ENCODE measurements around the gene PIK3R5.

Gene PIK3R5

DNA sequence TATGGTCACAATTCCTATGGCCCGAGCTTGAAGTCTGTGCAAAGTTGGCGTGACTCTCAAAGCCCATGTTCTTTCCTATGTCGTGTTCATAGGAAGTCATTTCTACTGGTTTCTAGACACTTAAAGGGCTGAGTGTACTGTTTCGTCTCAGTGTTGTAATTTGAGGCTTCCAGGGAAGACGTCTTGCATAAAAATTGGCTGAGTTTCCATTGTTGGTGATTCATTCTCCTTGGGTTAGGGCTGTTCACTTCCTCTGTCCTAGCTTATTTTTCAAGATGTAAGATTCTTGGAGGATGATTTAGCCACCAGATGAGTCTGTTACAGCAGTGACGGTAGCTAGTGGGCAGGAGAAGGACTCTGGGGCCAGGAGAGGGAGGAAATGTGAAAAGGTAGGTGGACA, 43.1 kb downstream of the PIK3R5 start:
- DNase-seq: no peak

- no peak for DNase-seq
These were observed 44.4 kb downstream of the PIK3R5 start for GRCh38 chr17:8921147-8921546.

GRCh38 chr17:8918807-8919465, 46.6 kb downstream of the PIK3R5 start:
- DNase-seq: no peak

GRCh38 chr17:8916466-8916865, 49.0 kb downstream of the PIK3R5 start:
- DNase-seq: no peak

GRCh38 chr17:8914554-8914953, 51.0 kb downstream of the PIK3R5 start:
- DNase-seq: no peak

DNA sequence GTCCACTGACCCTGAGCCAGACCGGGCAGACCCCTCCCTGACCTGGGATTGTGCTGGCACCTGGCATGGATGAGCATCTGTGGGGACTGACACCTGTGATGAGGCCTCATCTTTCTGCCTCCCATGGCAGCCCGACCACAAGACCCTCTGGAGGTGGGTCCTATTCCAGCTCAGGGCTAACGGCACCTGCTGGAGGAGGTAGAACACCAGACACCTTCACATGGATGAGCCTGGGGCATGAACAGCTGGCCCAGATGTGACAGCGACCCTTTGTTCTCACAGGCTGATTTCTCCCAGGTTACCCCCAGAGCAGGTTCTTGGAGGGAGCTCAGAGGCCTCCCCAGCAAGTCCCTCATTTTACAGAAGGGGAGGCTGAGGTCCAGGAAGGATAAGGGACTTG, 51.6 kb downstream of the PIK3R5 start:
- no peak for DNase-seq

DNA sequence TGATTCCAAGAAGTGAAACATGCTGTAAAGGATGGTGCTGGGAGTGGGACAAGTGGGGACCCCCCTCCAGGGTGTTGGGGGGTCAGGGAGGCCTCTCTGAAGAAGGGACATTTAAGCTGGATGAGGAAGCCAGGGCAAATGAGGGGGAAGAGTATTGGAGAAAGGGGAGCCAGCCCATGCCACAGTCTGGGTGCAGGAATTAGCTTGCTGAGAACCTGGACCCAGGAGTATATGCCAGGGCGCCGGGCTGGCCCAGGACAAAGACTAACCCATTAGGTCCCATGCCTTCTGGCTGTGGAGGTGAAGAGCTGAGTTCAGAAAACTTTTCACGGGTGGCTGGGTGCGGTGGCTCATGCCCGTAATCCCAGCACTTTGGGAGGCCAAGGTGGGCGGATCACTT, 52.4 kb downstream of the PIK3R5 start:
- no peak for DNase-seq

GRCh38 chr17:8912084-8912981, 53.2 kb downstream of the PIK3R5 start:
- no peak for DNase-seq

DNA sequence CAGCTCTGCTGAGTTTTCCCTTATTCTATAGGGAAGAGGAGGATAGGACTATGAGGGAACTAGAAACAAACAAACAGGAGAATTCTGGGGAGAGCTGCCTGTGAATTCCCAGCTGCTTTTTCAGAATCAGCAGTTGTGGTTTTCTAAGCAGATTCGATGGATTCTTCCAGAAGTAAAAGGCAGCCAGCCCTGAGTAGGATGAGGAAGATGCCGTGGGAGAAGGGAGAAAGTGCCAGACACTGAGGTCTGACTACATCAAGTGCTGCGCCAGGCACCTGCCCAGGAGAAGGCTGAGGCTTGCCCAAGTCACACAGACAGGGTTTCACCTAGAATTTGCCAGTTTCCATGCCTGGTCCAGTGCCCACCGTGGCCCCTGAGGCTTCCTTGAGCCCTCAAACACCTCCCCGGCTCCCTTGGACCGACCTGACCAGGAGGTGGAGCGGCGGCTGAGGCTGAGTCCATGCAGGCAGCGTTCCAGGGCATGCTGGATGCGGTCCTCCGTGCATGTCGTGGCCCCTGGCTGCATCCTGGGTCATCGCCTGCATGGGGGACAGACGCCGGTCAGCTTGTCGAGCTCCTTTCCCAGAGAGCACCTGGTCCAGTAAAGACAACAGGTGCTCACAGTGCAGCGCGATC, 54.4 kb downstream of the PIK3R5 start:
- DNase-seq: no peak

DNA sequence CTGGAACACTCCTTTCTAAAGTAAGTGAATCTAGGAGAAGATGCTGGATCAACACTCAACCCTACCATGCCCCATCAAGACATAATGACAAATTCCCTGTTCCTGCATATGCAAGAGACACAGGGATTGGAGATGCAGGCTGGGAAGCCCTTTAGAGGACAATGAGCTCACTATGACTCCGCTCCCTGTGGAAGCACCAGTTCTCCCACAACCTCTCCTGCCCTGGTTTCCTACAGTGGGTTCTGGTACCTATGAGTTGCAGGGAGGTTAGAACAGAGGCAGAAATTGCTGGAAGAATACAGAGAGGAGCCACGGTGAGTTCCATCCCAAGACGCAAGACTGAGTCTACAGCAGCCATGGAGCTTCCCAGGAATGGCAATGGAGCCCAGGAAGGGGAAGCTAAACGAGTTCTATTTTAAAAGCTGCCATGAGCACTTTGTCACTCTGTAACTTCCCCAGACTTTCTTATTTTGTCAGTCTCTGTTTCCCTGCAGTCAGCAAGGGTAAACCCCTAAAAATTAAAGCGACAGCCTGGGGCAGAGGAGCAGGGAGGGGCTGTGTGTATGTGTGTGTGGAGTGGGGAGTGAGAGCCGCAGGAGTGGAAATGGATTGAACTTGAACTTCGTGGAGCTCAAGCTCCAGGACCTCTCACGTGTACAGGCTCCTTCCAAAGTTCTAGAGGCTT, 55.8 kb downstream of the PIK3R5 start:
- no peak for DNase-seq

DNA sequence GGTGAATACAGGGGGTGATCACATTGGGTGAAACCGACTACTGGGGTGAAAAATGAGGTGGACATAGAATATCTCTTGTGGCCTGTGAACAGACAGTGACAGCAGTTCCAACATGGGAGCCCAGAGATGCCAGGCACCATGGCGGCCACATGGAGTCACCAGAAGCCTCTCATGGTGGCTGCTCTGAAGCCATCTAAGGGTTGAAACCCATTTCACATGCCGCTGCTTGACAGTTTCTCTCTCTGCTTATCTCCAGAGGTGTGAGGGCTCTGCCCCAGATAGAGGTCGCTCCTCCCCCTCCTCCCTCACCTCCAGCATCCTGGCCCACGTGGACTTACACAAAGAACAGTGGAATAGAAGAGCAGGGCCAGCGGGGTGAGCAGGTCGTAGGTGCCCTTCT, 60.2 kb downstream of the PIK3R5 start:
- no peak for DNase-seq

DNA sequence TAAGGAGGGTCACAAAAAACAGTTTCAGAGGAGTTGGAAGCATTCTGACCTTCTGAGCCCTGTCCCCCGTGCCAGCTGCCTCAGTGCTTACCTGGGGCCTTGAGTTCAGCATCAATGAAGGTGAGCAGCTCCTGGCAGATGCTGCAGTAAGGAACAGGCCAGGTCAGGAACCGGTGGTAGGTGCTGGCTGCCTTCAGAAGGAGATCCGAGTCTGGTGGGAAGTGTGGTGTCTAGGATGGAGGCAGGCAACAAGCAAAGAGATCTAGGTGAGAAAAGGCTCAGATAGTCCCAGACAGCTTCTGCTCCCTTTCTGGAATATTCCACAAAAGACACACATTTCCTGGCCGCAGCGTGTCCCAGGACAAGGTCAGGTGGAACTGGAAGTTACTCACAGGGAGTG, 60.8 kb downstream of the PIK3R5 start:
- no peak for DNase-seq

DNA sequence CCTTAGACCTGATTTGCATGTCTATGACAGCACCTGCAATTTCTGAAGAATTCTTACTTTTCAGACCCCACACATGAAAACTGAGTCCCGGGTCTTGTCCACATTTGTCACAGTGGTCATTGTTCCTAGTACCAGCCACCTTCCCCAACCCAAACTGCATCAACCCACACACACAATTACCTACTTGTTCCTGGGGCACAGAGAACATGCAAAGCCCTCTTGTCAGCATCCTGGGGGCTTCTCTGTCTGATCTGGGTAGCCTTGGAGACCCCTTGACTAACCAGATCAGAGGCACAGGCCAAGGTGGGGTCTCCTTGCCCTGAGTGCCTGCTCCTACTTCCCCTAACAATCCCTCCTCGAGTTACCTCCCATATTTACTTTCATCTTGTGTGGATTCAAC, 61.3 kb downstream of the PIK3R5 start:
- no peak for DNase-seq

DNA sequence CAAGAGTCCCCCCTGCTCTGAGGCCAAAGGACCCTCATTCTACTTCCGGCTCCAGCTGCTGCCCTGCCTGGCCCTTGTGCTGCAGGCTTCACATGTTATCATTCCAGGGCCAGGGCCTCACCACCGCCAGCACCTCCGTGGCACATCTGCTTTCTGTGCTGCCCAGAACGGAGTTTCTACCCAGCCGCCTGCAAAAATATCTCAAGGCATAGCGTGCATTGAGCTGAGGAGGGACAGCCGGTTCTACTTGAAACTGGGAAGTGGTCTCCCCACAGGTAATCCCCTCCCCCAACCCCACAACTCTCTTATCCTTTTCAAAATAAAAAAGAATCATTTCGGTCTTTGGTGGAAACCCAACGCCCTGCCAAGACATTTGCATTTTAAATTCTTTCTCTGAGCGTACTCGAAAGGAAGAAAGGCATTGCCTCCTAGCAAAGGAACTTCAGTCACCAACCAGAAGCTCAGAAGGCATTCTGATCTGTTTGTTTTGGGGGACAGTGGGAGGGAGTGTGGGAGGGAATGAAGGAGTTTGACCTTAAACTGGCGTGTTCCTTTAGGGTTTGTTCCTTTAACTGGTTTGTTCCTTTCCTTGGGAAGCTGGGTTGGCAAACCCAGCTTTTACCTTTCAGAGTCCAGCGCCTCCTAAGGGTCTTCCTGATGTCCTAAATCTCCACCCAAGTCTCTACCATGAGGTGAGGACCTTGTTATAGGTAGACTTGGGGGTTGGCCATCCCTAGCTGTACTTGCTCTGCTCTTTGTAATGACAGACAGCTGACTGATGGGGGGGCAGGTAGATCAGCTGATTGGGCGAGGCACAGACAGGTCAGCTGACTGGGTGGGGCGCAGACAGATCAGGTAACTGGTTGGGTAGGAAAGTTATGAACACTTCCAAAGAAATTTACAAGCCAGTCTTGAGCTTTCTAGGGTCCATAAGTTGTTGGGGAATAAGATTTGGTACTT, 64.6 kb downstream of the PIK3R5 start:
- DNase-seq: peak; percentile 34

GRCh38 chr17:8900207-8900606, 65.3 kb downstream of the PIK3R5 start:
- no peak for DNase-seq

- no peak for DNase-seq
These were observed 66.9 kb downstream of the PIK3R5 start for GRCh38 chr17:8898636-8899035.

GRCh38 chr17:8898126-8898525, 67.4 kb downstream of the PIK3R5 start:
- DNase-seq: no peak

DNA sequence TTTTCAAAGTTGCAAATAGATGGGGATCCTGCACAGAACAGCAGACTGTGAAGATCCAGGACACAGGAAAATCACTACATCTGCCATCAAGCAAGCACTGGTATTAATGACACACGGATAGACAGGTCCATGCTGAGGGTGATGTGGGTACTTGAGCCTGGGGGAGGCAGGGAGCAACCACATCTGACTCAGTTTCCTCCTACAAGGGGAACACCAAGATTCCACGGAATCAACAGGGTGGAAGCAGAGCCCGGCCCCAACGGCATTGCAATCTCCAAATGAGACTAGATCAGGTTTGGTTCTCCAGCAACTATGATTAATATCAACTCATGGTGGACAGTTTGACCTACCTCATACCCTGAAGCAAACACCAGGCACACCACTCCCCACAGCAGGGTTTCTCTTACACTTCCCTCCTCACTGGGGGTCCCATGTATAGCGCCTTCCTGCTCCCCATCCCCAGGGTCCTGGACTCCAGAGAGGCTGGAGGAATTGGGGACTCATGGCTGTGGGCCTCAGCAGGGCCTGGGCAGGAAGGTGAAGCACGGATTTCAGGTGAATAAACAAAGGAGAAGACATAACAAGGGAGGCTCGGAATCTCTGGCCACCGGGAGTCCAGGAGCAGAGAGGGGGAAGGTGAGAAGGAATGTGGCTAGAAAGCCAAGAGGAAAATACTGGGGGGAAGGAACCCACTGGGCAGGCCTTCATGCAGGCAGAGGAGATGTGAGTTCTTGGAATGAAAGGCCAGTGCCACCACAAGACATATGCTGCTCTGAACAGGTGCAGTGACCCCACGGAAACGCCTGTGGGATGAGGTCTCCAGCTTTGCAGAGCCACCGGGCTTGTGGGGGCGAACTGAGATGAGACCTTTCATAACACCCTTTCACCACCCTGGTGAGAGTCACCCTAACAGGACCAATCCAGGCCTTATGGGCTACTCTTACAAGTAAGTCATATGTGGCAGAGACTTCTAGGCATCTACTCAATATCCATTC, 68.6 kb downstream of the PIK3R5 start:
- DNase-seq: no peak

GRCh38 chr17:8896087-8896486, 69.4 kb downstream of the PIK3R5 start:
- DNase-seq: no peak

DNA sequence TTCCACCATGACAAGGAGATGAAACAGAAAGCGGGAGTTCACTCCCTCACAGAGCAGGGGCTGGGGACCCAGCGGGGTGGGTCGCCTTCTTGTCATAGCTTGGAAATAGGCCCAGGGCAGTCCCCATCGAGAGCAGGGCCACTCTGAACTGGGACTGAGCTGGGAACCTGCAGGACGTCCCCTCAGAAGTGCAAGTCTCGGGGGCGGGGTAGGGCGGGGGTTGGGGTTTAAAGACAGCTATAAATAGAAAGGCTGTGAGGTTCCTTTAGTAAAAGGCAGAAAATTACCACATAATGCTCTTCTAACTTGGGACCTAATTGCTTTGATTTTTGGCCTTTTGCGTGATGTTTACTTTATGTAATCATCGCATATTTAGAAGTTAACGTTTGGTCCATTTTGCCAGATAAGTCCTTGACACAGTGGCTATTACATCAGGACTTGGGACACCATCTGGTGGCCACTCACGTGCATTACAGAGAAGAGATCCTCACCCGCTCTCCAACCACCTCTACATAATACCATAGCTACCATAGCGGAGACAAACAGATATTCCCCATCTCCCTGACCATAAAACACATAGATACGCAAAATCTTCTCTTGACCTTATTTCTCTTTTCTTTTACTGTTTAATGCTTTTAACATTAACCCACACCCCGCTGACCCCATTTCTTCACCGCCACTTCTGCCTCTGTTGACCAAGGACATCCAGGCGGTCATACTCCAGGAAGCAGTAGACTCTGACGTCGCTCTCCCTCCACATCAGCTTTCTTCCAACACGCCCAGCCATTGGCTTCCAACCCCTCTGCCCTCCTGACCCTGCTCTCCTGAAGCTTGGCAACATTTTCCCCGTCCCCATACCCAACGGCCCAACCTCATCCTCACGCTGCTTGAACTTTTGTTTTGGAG, 70.6 kb downstream of the PIK3R5 start:
- peak; percentile 69 for DNase-seq

All from activated CD4-positive, alpha-beta T cell treated with anti-CD3 and anti-CD28 coated beads, Interleukin-2, Interleukin-6, amounts not matched to agents 100 ng/mL and 50 ng/mL, durations not matched to agents 16 hours and 8 hours (primary cell).